GM21786 (cell line): ENCODE data around the gene RANBP1.

Experiments
- ATAC-seq: cut with Tn5 transposase; IDR thresholded peaks from one replicate; pipeline ENCODE4 v1.9.1; 2021; ENCODE audit not compliant: unreplicated experiment

The RANBP1 gene

DNA sequence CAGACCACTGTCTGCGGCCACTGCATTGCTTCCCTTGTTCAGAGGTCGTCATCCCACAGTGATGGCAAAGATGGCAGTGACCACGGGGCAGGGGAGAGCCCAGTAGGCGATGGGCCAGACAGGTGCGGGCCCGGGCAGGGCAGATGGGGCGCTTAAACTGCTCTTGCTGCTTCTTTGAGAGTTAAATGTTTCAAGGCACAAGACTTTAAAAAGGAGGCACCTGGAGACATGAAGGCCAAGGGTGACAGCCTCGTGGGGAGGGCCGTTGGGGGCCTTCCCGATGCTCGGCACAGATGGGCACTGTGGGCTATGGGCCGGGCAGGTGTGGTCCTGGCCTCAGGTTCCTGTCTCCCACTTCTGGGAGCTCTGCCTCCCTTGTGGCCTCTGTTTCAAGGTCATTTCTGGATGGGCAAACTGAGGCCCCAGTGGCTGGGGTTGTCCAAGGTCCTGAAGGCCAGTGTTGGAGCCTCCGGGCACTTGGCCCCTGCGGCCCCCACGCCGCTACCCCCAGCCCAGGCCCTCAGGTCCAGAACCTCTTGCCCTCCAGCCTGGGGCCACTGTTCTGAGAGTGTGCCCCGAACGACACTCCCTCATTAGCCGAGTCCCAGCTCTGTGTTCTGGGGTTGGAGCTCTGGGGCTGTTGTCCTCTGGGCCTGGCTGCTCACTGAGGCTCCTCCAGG lies 51.9 kb downstream of the RANBP1 start:
- no peak for ATAC-seq

DNA sequence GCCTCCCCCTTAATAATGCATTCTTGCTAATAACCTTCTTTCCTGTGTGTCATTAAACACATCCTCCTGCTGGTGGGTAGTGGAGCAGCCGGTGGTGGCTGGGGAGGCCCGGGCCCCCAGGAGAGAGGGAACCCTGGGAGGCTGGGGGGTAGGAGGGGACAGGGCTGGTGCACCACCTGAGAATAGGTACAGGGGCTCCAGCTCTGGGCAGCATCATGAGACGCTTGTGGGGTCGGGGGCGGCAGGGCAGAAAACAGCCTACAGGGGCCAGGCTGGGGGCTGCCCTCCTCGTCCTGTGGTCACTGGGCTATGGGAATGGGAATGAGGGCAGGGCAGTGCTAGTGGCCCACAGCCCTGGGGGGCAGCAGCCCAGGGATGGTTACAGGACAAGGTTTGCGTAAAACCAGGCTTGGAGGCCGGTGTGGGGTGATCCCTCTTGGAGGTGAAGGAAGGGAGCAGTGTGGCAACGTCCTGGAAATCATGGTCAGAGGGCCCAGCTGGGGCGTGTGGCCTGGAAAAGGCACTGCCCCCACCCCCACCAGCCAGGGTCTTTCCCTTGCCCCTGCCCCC lies 53.4 kb downstream of the RANBP1 start:
- ATAC-seq = no peak

DNA sequence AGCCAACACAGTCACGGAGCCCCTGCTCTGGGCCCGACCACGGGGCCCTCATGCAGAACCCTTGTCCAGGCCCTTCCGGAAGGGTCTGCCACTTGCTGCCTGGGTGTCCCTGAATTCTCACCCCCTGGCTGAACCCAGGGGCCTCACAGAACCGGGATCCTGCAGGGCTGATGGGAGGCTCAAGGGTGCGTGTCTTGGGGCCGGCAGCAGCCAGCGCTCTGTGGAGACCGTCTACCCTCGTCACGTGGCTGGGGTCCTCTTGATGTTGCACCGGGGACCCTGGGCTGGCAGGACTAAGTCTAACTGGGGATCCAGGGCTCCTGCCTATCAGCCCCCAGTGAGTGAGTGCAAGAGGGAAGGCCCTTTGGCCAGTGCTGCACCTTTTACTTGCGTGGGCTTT lies 54.3 kb downstream of the RANBP1 start:
- ATAC-seq = no peak

DNA sequence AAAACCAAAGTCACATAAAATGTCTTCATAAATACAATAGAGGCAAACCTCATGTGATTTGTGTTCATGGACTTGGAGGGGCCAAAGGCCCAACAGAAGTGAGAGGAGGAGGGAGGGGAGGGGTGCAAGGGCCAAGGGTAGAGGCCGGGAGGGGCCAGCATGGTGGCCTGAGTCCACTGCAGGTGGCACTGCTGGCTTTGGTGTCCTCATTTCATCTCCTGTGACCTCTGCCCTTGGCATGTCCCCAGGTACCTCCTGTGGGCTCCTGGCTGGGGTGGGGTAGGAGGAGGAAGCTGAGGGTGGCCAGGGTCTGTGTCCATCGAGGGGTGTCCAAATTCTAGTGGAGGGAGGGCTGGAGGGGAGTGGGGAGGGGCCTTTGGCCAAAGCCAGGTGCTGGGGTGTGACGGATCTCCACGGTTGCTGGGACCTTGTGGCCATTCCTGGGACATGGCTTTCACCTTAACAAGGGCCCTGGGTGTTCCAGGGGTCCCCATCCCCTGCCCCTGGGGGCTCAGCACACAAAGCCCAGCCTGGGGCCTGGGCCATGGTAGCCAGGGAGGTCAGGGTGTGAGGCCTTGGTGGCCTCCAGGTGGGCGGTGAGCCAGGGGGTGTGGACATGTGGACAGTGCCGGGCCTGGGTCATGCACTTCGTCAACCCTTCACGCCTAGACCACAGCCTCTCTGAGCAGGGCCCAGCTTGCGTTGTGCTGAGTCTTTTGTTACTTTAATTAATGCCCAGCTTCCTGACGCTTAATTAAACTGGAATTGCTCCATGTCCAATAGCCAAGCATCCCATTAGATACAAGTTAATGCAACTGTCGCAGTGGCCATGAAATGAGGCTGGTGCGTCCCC lies 55.6 kb downstream of the RANBP1 start:
- ATAC-seq = no peak

DNA sequence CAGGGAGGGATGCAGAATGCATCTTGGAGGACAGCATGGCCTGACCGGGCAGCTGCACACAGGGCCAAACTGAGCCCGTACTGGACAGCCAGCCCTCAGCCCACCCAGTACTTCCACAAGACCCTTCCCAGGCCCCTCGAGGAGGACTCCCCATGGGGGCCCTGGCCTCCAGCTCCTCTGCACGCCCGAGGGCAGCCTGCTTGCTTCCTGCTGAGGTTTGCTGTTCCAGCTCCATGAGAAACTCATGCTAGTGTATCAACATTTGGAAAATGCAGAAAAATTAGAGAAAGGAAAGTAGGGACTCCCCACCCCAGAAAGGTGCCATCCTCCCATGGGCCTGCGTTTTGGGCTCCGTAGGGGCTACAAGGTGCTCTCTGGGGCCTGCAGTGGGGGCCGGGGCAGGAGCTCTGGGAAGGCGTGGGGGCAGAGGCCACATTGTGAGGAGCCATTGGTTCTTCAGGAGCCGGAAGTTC lies 56.3 kb downstream of the RANBP1 start:
- ATAC-seq = no peak

DNA sequence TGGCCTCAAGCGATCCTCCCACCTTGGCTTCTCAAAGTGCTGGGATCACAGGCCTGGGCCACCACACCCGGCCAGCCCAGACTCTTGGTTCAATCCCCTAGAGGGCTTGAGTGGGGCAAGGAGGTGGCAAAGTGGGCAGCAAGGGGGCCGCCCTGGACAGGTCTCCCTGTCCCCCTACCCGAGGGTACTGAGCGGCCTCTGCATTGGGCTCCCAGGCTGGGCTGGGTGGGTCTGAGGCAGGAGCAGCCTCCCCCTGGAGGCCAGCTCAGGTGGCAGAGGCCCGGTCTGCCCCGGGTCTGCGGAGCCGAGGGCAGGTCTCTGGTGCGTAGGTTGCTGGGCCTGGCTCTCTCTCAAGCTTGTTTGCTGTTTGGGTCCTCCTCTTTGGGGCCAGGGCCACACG lies 57.3 kb downstream of the RANBP1 start:
- ATAC-seq = no peak

DNA sequence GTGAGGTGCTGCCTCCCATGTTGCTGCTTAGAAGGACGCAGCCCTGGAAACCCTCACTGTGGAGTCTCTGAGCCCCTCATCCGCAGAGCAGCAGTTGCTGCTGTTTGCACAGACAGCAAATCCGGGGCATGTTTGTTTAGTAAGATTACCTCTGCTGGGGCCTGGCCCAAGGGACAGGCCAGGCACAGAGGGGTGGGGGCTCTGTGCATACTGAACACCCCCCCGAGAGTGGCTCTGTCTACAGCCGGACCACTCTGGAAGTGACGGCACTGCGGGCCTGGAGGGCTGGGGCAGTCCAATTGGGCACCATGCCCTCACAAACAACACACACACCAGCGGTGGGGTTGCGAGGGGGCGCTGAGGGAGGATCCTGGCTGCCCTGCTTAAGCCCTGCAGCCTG lies 57.9 kb downstream of the RANBP1 start:
- ATAC-seq = no peak

DNA sequence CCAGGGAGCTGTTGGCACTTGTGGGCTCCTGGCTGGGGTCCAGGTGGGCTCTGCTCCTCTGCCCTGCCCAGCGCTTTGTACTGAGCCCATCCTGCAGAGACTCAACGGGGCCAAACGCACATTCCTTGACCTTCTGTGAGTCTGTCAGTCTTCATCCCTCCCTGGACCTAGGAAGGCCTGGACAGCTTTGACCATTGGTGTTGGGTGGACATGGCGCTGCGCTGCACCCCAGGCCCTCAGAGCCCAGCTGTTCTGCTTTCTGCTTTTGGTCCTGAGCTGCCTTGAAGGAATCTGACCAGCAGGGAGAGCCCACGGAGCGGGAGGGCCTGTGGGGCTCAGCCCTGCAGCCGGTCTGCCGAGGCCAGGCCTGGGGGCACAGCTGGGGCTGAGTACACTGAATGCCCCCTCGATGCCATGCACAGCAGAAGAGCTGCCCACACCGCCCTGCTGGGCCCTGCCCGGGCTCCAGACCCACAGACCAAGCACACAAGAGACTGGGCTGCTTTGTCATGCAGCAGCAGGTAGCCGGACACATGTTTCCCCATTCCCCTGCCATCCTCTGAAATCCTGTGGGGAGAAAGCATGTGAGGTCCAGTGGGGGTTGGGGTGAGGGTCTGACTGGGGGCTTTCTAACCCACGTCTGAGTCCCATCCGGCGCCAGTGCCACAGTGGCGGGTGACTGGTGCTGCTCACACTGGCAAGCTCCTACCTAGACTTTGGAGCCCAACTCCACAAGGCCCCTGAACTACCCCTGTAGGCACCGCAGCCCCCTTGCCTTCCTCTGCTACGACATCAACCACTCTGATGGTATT lies 59.1 kb downstream of the RANBP1 start:
- no peak for ATAC-seq

DNA sequence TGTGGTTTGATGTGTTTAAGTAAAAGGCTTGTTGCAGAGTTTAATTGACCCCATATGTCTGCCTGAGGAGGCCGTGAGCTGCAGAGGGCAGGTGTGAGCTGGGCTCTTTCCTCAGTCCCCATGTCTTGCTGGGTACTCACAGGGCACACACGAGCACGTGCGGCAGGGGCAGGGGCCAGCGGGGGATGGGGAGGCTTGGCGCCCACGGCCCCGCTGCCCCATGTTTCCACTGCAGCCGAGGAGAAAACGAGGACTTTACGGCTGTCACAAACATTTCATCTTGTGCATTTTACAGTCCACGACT lies 59.6 kb downstream of the RANBP1 start:
- ATAC-seq = no peak

DNA sequence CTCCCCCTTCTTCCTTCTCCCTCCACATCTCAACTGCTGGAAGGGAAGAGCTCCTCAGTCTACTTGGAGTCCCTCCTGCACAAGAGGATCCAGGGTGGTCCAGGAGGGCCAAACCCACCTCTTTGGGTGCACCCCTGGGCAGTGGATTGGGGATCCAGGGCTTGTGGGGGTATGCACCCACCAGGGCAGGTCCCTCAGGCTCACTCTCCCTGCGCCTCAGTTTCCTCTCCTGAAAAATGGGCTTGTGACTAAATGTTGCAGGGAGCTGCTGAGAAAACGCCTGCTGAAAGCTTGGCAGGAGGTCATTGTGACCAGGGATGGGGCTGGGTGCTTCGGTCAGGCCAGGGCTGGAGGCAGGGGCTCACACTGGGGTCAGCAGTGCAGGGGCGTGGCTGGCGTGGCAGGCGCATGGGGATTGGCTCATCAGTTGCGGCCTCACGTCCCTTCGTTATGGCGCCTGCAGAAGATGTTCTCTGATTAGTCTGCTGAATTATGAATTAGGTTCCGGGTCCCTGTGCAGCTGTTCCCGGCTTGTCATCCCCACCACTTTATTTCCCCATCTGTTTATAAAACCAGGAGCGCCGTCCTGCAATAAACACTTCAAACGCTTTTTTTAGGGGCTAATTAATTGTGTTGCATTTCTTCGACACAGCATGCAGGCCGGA lies 60.6 kb downstream of the RANBP1 start:
- no peak for ATAC-seq
